IMR-90 (cell line): ENCODE data around the gene ADD2. TPM values are rescaled to one million over a fixed set of nuclear protein-coding genes. Genes with fewer than 3 reads are reported as not detected.

Experiments
- ATAC-seq: fragments of 200-7000 bp; cut with Tn5 transposase; 2 replicates; pipeline ENCODE4 v1.9.1; 2020; ENCODE audit warnings: low read depth, mild to moderate bottlenecking, moderate library complexity
- BruUV-seq: library from RNA; stranded (reverse); fragments of 400-500 nt; replicated peaks from 2 replicates; lab custom pipeline; 2021; lab: Mats Ljungman, UMichigan
- CTCF ChIA-PET: fragments of 300-600 bp; formaldehyde crosslinking; extraction: SDS; loops from one replicate; lab custom pipeline; 2021; ENCODE audit warnings: antibody characterized with exemption; lab: Yijun Ruan, JAX
- POLR2A ChIA-PET: fragments of 300-600 bp; sonication (Branson Sonifier 250); formaldehyde crosslinking; loops from one replicate; lab custom pipeline; 2022; ENCODE audit warnings: antibody characterized with exemption; ENCODE audit not compliant: unreplicated experiment; lab: Charles Lee
- DNase-seq: peaks from one replicate; pipeline ENCODE4 v3.0.0; 2013
- H2AFZ ChIP-seq: replicated peaks from 2 replicates; pipeline ENCODE3; 2013; ENCODE audit warnings: low read length, mild to moderate bottlenecking; ENCODE audit not compliant: poor library complexity
- H2AK5ac ChIP-seq: 2 replicates; pipeline ENCODE4 v1.6.1; 2013; ENCODE audit warnings: low read depth, low read length, inconsistent platforms
- H2AK9ac ChIP-seq: replicated peaks from 2 replicates; pipeline ENCODE3; 2013; ENCODE audit warnings: mild to moderate bottlenecking, low read depth, low read length, moderate library complexity; ENCODE audit not compliant: poor library complexity
- H2BK120ac ChIP-seq: 2 replicates; pipeline ENCODE4 v1.6.1; 2013; ENCODE audit warnings: low read depth, low read length, inconsistent platforms
- H2BK15ac ChIP-seq: 3 replicates; pipeline ENCODE4 v1.6.1; 2013; ENCODE audit warnings: low read depth, low read length, inconsistent platforms
- H2BK20ac ChIP-seq: 2 replicates; pipeline ENCODE4 v1.6.1; 2013; ENCODE audit warnings: low read depth, mild to moderate bottlenecking, inconsistent platforms, low read length, moderate library complexity
- H2BK5ac ChIP-seq: 2 replicates; pipeline ENCODE4 v1.6.1; 2013; ENCODE audit warnings: mild to moderate bottlenecking, low read depth, low read length, inconsistent platforms; ENCODE audit not compliant: poor library complexity, severe bottlenecking
- H3K14ac ChIP-seq: replicated peaks from 2 replicates; pipeline ENCODE4 v1.6.1; 2013; ENCODE audit warnings: low read depth, low read length, inconsistent platforms
- H3K18ac ChIP-seq: 2 replicates; pipeline ENCODE4 v1.6.1; 2013; ENCODE audit warnings: low read depth, low read length, control low read depth
- H3K23ac ChIP-seq: 2 replicates; pipeline ENCODE4 v1.6.1; 2013; ENCODE audit warnings: low read depth, low read length, inconsistent platforms
- H3K27ac ChIP-seq: 2 replicates; pipeline ENCODE4 v1.5.1; 2013; ENCODE audit warnings: mild to moderate bottlenecking, control low read depth, low read length; ENCODE audit not compliant: insufficient read depth
- H3K27me3 ChIP-seq: 2 replicates; pipeline ENCODE4 v1.6.1; 2013; ENCODE audit warnings: low read length; ENCODE audit not compliant: control insufficient read depth, insufficient read depth
- H3K36me3 ChIP-seq: 2 replicates; pipeline ENCODE4 v1.6.1; 2013; ENCODE audit warnings: low read length, mixed read lengths; ENCODE audit not compliant: control insufficient read depth, insufficient read depth
- H3K4ac ChIP-seq: 2 replicates; pipeline ENCODE4 v1.6.1; 2013; ENCODE audit warnings: low read depth, low read length, inconsistent platforms
- H3K4me1 ChIP-seq: 2 replicates; pipeline ENCODE4 v1.6.1; 2013; ENCODE audit warnings: low read length, mixed read lengths; ENCODE audit not compliant: control insufficient read depth, insufficient read depth
- H3K4me2 ChIP-seq: 2 replicates; pipeline ENCODE4 v1.6.1; 2013; ENCODE audit warnings: low read depth, mild to moderate bottlenecking, control low read depth, low read length, moderate library complexity
- H3K4me3 ChIP-seq: 2 replicates; pipeline ENCODE4 v1.5.1; 2013; ENCODE audit warnings: low read depth, mild to moderate bottlenecking, control low read depth, low read length, moderate library complexity; ENCODE audit not compliant: insufficient read depth
- H3K56ac ChIP-seq: 2 replicates; pipeline ENCODE4 v1.6.1; 2013; ENCODE audit warnings: low read length, inconsistent platforms; ENCODE audit not compliant: insufficient read depth; ENCODE audit errors: extremely low read depth
- H3K79me1 ChIP-seq, 2 experiments: 2 replicates each; pipeline ENCODE4 v1.6.1; 2013; ENCODE audit warnings: low read length in 2 of 2, inconsistent platforms in 1 of 2, low read depth in 1 of 2
- H3K9ac ChIP-seq: 2 replicates; pipeline ENCODE4 v1.6.1; 2013; ENCODE audit warnings: low read depth, low read length, control low read depth
- H3K9me1 ChIP-seq: 2 replicates; pipeline ENCODE4 v1.6.1; 2013; ENCODE audit warnings: low read length, inconsistent platforms; ENCODE audit not compliant: insufficient read depth
- H3K9me3 ChIP-seq: 2 replicates; pipeline ENCODE4 v1.6.1; 2013; ENCODE audit warnings: low read length; ENCODE audit not compliant: control insufficient read depth, insufficient read depth
- H4K20me1 ChIP-seq: 2 replicates; pipeline ENCODE4 v1.6.1; 2013; ENCODE audit warnings: low read length, inconsistent platforms; ENCODE audit not compliant: insufficient read depth
- H4K5ac ChIP-seq: 2 replicates; pipeline ENCODE4 v1.6.1; 2013; ENCODE audit warnings: mild to moderate bottlenecking, low read depth, low read length, control low read depth
- H4K8ac ChIP-seq, 2 experiments: 2 replicates each; pipeline ENCODE4 v1.6.1; 2013; ENCODE audit warnings: low read depth in 2 of 2, low read length in 2 of 2, control low read depth in 1 of 2, inconsistent platforms in 1 of 2
- H4K91ac ChIP-seq: 2 replicates; pipeline ENCODE4 v1.6.1; 2013; ENCODE audit warnings: low read depth, low read length, inconsistent platforms; ENCODE audit not compliant: insufficient read depth
- CHD1 ChIP-seq: IDR thresholded peaks from 2 replicates; pipeline ENCODE4 v1.6.1; 2012; ENCODE audit warnings: low read depth, low read length, improper control_type of control experiment
- CTCF ChIP-seq: conservative IDR thresholded peaks from 2 replicates; pipeline ENCODE4 v1.5.1; 2012; ENCODE audit warnings: mild to moderate bottlenecking, low read depth, low read length, improper control_type of control experiment
- ELK1 ChIP-seq: fragments of 150-350 bp; IDR thresholded peaks from 2 replicates; pipeline ENCODE4 v1.6.1; 2016; ENCODE audit warnings: low read depth, mild to moderate bottlenecking, low read length, moderate library complexity, borderline replicate concordance
- FOS ChIP-seq: fragments of 150-350 bp; IDR thresholded peaks from 2 replicates; pipeline ENCODE4 v1.6.1; 2016; ENCODE audit warnings: low read depth, low read length
- MAFK ChIP-seq: IDR thresholded peaks from 2 replicates; pipeline ENCODE4 v1.6.1; 2012; ENCODE audit warnings: low read depth, low read length, improper control_type of control experiment
- SMC3 ChIP-seq: fragments of 150-350 bp; IDR thresholded peaks from 2 replicates; pipeline ENCODE4 v1.6.1; 2016; ENCODE audit warnings: low read depth, mild to moderate bottlenecking, antibody characterized with exemption, low read length, moderate library complexity
- USF2 ChIP-seq: fragments of 150-350 bp; IDR thresholded peaks from 2 replicates; pipeline ENCODE4 v1.6.1; 2017; ENCODE audit warnings: mild to moderate bottlenecking, antibody characterized with exemption, low read length, low read depth
- WGBS, 2 experiments: methylation state at CpG; one replicate each; pipeline versions ENCODE4 v1.1.5 to v1.1.7; 2013; ENCODE audit warnings: missing lambda C conversion rate in 2 of 2; ENCODE audit not compliant: insufficient read length in 1 of 2; ENCODE audit errors: extremely low coverage in 2 of 2; 5-methylcytosine and 5-hydroxymethylcytosine counted together
- dilution Hi-C: fragments of 300-500 bp; cut with HindIII; formaldehyde crosslinking; loops from one replicate; pipeline ENCODE4 v1.14.3; 2018; ENCODE audit warnings: low sequenced_read_pairs; ENCODE audit not compliant: unreplicated experiment
- in situ Hi-C: fragments of 300-500 bp; cut with MboI; formaldehyde crosslinking; loops from 3 replicates; pipeline ENCODE4 v1.14.3; 2019; ENCODE audit warnings: low sequenced_read_pairs, inconsistent platforms, mixed read lengths
- intact Hi-C: fragments of 100-400 bp; cut with micrococcal nuclease; formaldehyde crosslinking; loops from 2 replicates; pipeline ENCODE4 v1.10.0; 2022
- polyA plus RNA-seq, 3 experiments: library from polyadenylated mRNA; depleted of rRNA; stranded (reverse); fragments of >200 nt; gene quantifications; 2 replicates each; pipeline ENCODE4 v1.2.3, GENCODE V29; 2012; ENCODE audit warnings: low replicate concordance in 1 of 3
- total RNA-seq: library from RNA; depleted of rRNA; stranded (reverse); fragments of >200 nt; gene quantifications from 2 replicates; pipeline ENCODE4 v1.2.3, GENCODE V29; 2012

The ADD2 gene
- total and polyA plus RNA-seq, 2 of the 4 experiments (the other 2 are of a cell fraction): not detected

GRCh38 chr2:70718736-70719135, 49.3 kb downstream of the ADD2 start:
- 0 out of 2 replicates have a peak, but pooled peaks cover 3% of the 10 kb centered on the region for H3K27me3 ChIP-seq

More at GRCh38 chr2:70718736-70719135, 49.3 kb downstream of the ADD2 start:
- Histone ChIP-seq H2AK9ac (no peak overlapping the region), H2BK15ac (no peak overlapping the region), H3K4me2 (no peak overlapping the region), H2AK5ac (no peak overlapping the region), H2BK120ac (no peak overlapping the region), H2BK20ac (no peak overlapping the region), H3K9me1 (no peaks in the 10 kb centered on the region), H4K91ac (no peak overlapping the region), H3K4me3 (no peak overlapping the region), H3K9me3 (no peaks in the 10 kb centered on the region), H3K79me1 (no peaks in the 10 kb centered on the region), H3K27ac (no peak overlapping the region), H4K5ac (no peak overlapping the region), H2AFZ (no peak overlapping the region), H4K8ac (no peak overlapping the region), H3K14ac (no peak overlapping the region), H3K23ac (no peak overlapping the region), H3K4ac (no peak overlapping the region), H4K20me1 (no peaks in the 10 kb centered on the region), H3K18ac (no peak overlapping the region), H3K36me3 (no peaks in the 10 kb centered on the region), H3K56ac (no peak overlapping the region), H3K9ac (no peak overlapping the region), H2BK5ac (no peak overlapping the region), H3K4me1 (no peaks in the 10 kb centered on the region)
- TF ChIP-seq CTCF (no peak), CHD1 (no peak), USF2 (no peak), FOS (no peak), SMC3 (no peak), MAFK (no peak), ELK1 (no peak)
- intact Hi-C loops (no loop called here), dilution Hi-C loops (no loop called here), in situ Hi-C loops (no loop called here)
- BruUV-seq: no TSS peak
- POLR2A ChIA-PET: no interaction called here
- CTCF ChIA-PET: no interaction called here
- ATAC-seq: no peak
- DNase-seq: no peak
- no CpG with 5 or more reads among the region's 2 CpGs for WGBS, 2 experiments
